DLD1 (cell line): ENCODE results near the gene ALDH3B2.
"Not testable (repeated sequence)": the region's sequence is repeated elsewhere in the genome, so short reads cannot be mapped to it uniquely, and the experiment has no call there.

Experiments used
- in situ Hi-C: cut with HindIII; loops from 2 replicates; pipeline ENCODE4 v1.10.0; 2017; ENCODE audit warnings: low sequenced_read_pairs

The ALDH3B2 gene

GRCh38 chr11:67674442-67674871, at the start of gene ALDH3B2:
Gene ALDH3B2, minus strand, starts transcription at chr11:67674623. Its CDS starts 7,688 bp downstream, at chr11:67666935.
- in situ Hi-C loops: no loop called here

- in situ Hi-C loops: not testable (repeated sequence)
Observed at GRCh38 chr11:67723036-67723435, 48.6 kb upstream of the ALDH3B2 start.

- in situ Hi-C loops: not testable (repeated sequence)
Observed at GRCh38 chr11:67716226-67716625, 41.8 kb upstream of the ALDH3B2 start.

- in situ Hi-C loops: not testable (repeated sequence)
Observed at GRCh38 chr11:67715801-67716200, 41.4 kb upstream of the ALDH3B2 start.

GRCh38 chr11:67713892-67714509, 39.6 kb upstream of the ALDH3B2 start:
- in situ Hi-C loops: not testable (repeated sequence)

GRCh38 chr11:67711676-67712075, 37.3 kb upstream of the ALDH3B2 start:
- in situ Hi-C loops: not testable (repeated sequence)

- in situ Hi-C loops: not testable (repeated sequence)
Observed at GRCh38 chr11:67711212-67711611, 36.8 kb upstream of the ALDH3B2 start.

- in situ Hi-C loops: not testable (repeated sequence)
Observed at GRCh38 chr11:67709806-67710205, 35.4 kb upstream of the ALDH3B2 start.

- in situ Hi-C loops: no loop called here
Observed at GRCh38 chr11:67705264-67705663, 30.8 kb upstream of the ALDH3B2 start.

GRCh38 chr11:67704524-67704923, 30.1 kb upstream of the ALDH3B2 start:
- in situ Hi-C loops: no loop called here

- in situ Hi-C loops: not testable (repeated sequence)
Observed at GRCh38 chr11:67703709-67704108, 29.3 kb upstream of the ALDH3B2 start.

GRCh38 chr11:67700548-67701262, 26.3 kb upstream of the ALDH3B2 start:
- in situ Hi-C loops: no loop called here

GRCh38 chr11:67700141-67700540, 25.7 kb upstream of the ALDH3B2 start:
- in situ Hi-C loops: no loop called here

GRCh38 chr11:67699521-67699920, 25.1 kb upstream of the ALDH3B2 start:
- in situ Hi-C loops: no loop called here

- in situ Hi-C loops: no loop called here
Observed at GRCh38 chr11:67698247-67698646, 23.8 kb upstream of the ALDH3B2 start.

GRCh38 chr11:67697846-67698245, 23.4 kb upstream of the ALDH3B2 start:
- in situ Hi-C loops: no loop called here

- in situ Hi-C loops: no loop called here
Observed at GRCh38 chr11:67696998-67697397, 22.6 kb upstream of the ALDH3B2 start.

GRCh38 chr11:67695606-67696005, 21.2 kb upstream of the ALDH3B2 start:
- in situ Hi-C loops: no loop called here

- in situ Hi-C loops: no loop called here
Observed at GRCh38 chr11:67694875-67695555, 20.6 kb upstream of the ALDH3B2 start.

- in situ Hi-C loops: no loop called here
Observed at GRCh38 chr11:67691149-67691548, 16.7 kb upstream of the ALDH3B2 start.

GRCh38 chr11:67689178-67689577, 14.8 kb upstream of the ALDH3B2 start:
- in situ Hi-C loops: no loop called here

GRCh38 chr11:67687986-67688385, 13.6 kb upstream of the ALDH3B2 start:
- in situ Hi-C loops: no loop called here
